ENCODE data around the gene CBX6. TPM values are rescaled to one million over a fixed set of nuclear protein-coding genes. Genes with fewer than 3 reads are reported as not detected.
"Not testable (repeated sequence)": the region's sequence is repeated elsewhere in the genome, so short reads cannot be mapped to it uniquely, and the experiment has no call there.

The CBX6 gene
- 38.1 and 40.7 TPM in 2 replicates for total RNA-seq (2014; rRNA removed; shearing (Covaris generic))
- 46.1 and 54.1 TPM in 2 replicates for polyA plus RNA-seq (2015; cell fraction: cytosol; rRNA removed)
- polyA plus RNA-seq (2015; cell fraction: nucleus; rRNA removed): 67.4 and 68.8 TPM in 2 replicates

DNA sequence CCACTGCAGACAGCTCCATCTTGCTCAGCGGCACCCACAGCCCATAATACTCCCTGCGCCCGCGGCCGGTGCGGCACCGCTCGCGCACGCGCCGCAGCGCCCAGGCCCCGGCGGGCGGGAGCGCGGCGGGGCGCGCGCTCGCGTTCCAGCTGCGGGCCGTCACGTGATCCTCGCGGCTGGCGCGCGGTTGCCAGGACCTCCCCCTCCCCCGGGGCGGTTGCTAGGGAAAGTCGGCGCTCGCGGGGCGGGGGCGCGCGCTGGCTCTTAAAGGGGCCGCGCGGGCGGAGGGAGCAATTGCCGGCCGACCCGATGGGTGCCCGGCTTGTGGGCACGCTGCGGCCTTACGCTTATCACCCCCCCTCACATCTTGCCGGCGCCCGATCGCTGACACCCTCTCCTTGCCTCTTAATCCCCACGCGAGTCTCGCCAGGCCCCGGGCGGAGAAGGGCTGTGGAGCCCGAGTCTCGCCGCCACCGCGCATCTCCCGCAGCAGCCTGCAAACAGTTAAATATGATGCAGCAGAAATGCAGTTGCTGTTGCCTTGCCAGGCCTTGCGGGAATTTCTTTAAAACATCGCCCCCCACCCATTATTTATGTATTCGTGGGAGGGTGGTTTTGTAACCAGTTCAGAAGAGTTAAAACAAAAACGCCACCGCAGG lies at the start of gene CBX6:
CBX6 (minus strand) TSS at position 45 of the 659 bp plus-strand sequence; CDS start at position 19, 26 bp downstream.
- in situ Hi-C loops (cut with HindIII; ENCODE audit: low pct_unique_long_range_greater_than_20kb, low sequenced_read_pairs): no loop called here
- peak; percentile 91 for DNase-seq (ENCODE audit: low read depth, low spot score)

DNA sequence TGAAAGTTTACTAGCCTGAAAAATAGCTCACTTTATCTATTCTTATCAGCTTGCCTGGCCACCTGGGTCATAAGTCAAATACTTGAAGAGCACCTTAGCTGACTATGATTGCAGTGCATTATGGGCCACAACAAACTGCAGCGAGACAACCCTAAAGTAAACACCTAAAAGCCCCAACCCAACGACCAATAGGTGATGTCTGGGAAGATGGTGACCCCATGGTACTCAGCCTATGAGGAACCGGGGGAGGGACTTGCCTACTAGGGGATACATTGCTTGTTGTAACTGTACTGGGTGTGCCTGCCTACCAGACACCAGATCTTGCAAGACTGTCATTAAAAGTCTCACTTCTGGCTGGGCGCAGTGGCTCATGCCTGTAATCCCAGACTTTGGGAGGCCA lies 49.8 kb upstream of the CBX6 start:
- no peak for DNase-seq (ENCODE audit: low read depth, low spot score)
- in situ Hi-C loops (cut with HindIII; ENCODE audit: low pct_unique_long_range_greater_than_20kb, low sequenced_read_pairs): no loop called here

DNA sequence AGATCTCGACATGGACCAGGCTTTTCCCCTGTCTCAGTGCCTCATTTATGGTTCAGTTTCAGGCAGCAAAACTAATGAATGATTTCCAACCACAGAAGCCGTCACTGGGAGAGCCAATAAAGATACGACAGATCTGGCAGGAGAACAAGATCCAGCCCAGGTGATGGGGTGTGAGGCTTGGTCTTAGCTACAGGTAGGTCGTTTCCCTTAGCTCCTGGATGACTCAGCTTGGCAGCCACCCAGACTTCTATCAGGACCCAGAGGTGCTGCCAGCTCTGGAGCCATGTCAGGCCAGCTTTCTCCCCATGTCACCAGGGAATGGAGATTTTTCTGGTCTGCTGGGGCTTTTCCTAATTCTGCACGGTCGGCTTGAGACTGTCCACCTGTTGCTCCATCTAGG lies 49.1 kb upstream of the CBX6 start:
- in situ Hi-C loops (cut with HindIII; ENCODE audit: low pct_unique_long_range_greater_than_20kb, low sequenced_read_pairs): no loop called here
- no peak for DNase-seq (ENCODE audit: low read depth, low spot score)

DNA sequence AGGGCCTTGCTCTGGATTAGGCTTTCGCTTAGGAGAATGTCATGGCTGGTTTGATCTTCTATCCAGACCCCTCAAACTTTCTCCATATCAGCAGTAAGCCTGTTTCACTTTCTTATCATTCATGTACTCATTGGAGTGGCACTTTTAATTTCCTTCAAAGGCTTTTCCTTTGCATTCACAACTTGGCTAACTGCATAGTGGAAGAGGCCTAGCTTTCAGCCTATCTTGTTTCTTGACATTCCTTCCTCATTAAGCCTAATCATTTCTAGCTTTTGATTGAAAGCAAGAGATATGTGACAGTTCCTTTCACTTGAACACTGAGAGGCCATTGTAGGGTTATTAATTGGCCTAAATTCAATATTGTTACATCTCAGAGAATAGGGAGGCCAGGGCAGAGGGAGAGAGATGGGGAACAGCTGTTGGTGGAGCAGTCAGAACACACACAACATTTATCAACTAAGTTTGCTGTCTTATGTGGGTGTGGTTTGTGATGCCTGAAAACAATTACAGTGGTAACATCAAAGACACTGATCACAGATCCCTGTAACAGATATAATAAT lies 47.7 kb upstream of the CBX6 start:
- no peak for DNase-seq (ENCODE audit: low read depth, low spot score)
- in situ Hi-C loops (cut with HindIII; ENCODE audit: low pct_unique_long_range_greater_than_20kb, low sequenced_read_pairs): no loop called here

DNA sequence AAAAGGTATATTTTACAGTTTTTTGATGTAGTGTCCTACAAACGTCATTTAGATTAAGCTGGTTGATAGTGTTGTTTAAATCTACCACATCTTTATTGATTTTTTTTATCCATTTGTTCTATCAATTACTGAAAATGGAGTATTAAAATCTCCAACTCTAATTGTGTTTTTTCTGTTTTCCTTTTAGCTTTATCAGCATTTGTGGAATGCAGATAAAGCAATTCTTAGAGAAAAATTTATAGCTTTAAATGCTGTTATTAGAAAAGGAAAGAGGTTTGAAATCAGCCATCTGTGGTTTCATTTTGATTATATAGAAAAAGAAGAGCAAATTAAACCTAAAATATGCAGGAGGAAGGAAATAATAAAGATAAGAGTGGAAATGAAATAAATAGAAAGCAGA lies 39.4 kb upstream of the CBX6 start:
- no peak for DNase-seq (ENCODE audit: low read depth, low spot score)
- in situ Hi-C loops (cut with HindIII; ENCODE audit: low pct_unique_long_range_greater_than_20kb, low sequenced_read_pairs): no loop called here

DNA sequence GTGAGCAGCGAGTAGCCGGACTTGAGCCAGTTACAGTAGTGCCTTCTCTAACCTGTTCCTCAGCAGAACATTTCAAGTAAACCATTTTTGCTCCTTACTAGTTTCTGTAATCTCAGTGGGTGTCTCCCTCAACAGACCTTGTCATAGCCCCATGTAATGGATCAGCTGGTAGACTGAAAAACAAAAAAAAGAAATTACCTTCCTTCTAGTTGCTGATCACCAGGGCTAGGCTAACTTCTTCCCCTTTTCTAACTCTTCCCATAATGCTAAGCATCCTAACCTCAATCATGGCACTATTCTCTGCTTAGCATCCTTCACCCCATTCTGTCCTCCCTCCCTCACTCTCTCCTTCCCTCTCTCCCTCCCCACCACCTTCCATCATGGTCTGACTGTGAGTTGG lies 35.8 kb upstream of the CBX6 start:
- DNase-seq (ENCODE audit: low read depth, low spot score): no peak
- in situ Hi-C loops (cut with HindIII; ENCODE audit: low pct_unique_long_range_greater_than_20kb, low sequenced_read_pairs): no loop called here

DNA sequence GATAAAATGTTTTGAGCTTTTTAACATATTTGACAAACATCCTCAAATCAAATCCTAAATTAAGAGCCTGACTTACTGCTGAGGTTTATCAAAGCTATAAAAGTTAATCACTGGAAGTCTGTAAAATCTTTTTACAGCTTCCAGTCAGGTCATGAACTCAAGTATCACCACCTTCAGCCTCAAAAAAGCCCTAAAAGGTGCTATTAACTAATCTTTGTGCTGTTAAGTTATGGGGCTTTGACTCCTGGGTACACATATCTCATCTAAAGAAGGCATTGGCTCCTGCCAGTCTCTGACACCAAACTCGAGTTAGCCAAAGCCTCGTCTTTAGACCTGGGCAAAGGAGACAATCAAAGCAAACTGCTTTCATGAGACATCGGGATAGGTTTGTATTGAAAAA lies 34.0 kb upstream of the CBX6 start:
- in situ Hi-C loops (cut with HindIII; ENCODE audit: low pct_unique_long_range_greater_than_20kb, low sequenced_read_pairs): no loop called here
- no peak for DNase-seq (ENCODE audit: low read depth, low spot score)

DNA sequence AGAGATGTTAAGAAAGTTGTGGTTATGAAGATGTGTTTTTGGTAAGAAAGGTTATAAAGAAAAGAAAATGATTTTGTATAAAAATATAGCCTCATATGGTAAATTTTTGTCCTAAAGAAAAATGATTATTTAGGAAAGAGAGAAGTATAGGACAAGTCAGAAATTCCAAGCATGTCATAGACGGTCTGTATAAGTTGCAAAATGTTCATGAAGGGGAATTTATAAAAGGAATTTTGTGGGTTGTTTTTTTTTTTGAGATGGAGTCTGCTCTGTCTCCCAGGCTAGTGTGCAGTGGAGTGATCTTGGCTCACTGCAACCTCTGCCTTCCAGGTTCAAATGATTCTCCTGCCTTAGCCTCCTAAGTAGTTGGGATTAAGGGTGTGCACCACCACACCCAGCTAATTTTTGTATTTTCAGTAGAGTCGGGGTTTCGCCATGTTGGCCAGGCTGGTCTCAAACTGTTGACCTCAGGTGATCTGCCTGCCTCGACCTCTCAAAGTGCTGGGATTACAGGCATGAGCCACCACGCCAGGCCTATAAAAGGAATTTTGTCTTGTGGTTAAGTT lies 32.1 kb upstream of the CBX6 start:
- in situ Hi-C loops (cut with HindIII; ENCODE audit: low pct_unique_long_range_greater_than_20kb, low sequenced_read_pairs); DNase-seq (ENCODE audit: low read depth, low spot score): not testable (repeated sequence)

DNA sequence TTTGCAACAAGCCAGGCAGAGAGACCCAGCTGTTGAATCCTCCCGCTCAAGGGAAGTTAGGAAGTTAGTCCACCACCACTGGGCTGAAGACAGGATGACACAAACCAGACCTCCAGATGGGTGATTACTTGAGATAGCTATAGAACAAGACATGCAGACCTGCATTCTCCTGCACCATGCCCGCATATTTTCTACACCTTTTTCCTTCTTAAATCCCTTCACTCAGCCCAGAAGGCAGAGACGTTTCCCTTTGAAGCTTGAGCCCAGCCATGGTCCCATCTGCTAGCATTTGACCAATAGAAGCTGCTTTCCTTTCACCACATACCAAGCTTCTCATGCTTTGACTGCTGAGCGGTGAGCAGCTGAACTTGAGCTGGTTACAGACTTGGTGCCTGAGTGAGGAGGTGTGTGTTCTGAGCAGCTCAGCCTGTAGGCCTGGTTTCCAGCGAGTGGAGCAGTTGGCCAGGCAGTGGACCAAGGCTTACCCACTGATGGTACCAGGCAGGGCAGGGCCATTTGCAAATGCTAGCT lies 29.2 kb upstream of the CBX6 start:
- in situ Hi-C loops (cut with HindIII; ENCODE audit: low pct_unique_long_range_greater_than_20kb, low sequenced_read_pairs): no loop called here
- DNase-seq (ENCODE audit: low read depth, low spot score): no peak

DNA sequence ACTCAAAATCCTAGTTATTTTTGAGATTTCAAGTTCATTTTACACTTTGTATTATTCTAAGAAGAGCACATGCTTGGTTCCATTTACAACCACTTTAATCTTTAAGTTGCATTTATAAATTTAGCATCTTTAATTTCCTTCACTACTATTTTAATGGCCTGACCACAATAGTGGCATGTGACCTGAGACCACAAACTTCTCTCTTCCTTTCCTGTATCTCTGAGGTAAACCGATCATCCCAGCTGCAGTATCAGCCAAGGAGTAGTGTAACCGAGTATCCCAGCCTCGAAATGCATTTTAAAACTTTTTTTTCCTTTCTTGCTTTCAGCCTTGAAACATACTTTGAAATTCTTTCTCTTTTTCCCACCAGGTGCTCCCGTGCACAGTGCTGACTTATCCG lies 28.7 kb upstream of the CBX6 start:
- in situ Hi-C loops (cut with HindIII; ENCODE audit: low pct_unique_long_range_greater_than_20kb, low sequenced_read_pairs): no loop called here
- DNase-seq (ENCODE audit: low read depth, low spot score): no peak

DNA sequence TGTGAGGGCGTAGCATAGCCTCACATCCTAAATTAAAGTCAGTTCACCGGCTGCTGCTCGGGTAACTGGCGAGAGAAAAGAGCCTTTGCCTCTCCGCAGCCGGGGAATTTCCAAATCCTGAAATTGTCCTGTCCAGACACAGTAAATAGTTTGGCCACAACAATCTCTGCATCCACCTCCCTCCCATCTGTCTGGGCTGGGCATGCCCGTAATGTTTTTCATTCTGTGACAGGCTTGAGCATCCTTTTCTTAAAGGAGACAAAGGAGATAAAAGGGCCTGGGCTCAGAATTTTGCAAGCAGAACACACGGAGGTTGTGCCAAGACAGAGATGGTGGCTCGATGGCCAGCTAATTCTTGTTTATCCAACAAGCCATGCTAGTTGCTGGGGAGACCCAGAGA lies 19.2 kb upstream of the CBX6 start:
- in situ Hi-C loops (cut with HindIII; ENCODE audit: low pct_unique_long_range_greater_than_20kb, low sequenced_read_pairs): no loop called here
- DNase-seq (ENCODE audit: low read depth, low spot score): no peak

DNA sequence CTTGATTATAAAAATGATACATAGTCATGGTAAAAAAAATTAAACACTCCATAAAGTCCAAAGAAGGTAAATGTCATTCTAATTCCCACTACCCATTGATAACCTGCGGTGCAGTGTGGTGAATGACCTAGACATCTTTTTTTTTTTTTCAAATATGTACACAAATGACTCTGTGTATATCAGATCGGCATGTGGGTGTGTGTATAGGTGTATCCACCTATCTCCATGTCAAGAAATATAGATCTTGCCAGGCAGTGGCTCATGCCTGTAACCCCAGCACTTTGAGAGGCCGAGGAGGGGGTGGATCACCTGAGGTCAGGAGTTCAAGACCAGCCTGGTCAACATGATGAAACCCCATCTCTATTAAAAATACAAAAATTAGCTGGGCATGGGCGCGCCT lies 18.4 kb upstream of the CBX6 start:
- no peak for DNase-seq (ENCODE audit: low read depth, low spot score)
- in situ Hi-C loops (cut with HindIII; ENCODE audit: low pct_unique_long_range_greater_than_20kb, low sequenced_read_pairs): no loop called here

DNA sequence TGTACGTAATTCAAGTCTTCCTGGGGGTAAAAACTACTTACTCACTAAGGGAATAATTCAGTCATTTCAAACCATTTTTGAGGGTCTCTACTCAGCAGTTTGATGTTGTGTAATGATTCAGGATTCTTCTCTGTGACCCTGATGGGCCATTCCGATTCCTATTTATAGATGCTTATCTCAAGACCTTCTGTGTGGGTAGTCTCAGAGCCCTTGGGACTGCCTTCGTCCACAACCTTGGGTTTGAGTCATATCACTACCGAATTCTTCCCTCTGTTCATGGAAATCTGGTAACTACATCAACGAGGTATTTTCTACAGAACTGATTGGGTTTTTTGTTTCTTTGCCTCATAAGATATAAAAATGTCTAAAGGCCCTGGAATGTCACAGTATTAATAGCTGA lies 14.3 kb upstream of the CBX6 start:
- in situ Hi-C loops (cut with HindIII; ENCODE audit: low pct_unique_long_range_greater_than_20kb, low sequenced_read_pairs): no loop called here
- DNase-seq (ENCODE audit: low read depth, low spot score): no peak

DNA sequence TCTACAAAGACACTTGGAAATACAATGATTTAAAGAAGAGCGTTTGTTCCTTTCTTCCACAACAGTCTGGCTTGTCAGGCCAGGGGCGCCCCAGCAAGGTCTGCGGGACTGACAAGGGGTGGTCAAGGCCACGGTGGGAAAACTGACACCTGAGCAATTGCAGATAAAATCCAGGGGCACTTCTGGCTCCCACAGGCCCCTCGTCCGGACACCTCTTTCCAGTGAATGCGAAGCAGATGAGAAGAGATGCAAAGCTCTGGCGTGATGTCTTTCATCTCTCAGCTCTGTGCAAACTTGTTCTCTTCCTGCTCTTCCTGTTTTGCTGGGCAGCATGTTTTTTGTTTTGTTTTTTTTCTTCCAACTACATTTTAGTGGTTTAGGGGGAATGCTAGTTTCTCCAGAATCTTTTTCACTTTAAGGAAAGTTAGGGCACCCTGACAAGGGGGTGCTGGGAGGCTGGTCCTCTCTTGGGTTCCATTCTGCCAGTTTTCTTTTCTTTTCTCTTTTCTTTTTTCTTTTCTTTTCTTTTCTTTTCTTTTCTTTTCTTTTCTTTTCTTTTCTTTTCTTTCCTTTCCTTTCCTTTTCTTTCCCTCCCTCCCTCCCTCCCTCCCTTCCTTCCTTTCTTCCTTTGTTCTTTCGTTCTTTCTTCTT lies 11.1 kb upstream of the CBX6 start:
- in situ Hi-C loops (cut with HindIII; ENCODE audit: low pct_unique_long_range_greater_than_20kb, low sequenced_read_pairs): no loop called here

DNA sequence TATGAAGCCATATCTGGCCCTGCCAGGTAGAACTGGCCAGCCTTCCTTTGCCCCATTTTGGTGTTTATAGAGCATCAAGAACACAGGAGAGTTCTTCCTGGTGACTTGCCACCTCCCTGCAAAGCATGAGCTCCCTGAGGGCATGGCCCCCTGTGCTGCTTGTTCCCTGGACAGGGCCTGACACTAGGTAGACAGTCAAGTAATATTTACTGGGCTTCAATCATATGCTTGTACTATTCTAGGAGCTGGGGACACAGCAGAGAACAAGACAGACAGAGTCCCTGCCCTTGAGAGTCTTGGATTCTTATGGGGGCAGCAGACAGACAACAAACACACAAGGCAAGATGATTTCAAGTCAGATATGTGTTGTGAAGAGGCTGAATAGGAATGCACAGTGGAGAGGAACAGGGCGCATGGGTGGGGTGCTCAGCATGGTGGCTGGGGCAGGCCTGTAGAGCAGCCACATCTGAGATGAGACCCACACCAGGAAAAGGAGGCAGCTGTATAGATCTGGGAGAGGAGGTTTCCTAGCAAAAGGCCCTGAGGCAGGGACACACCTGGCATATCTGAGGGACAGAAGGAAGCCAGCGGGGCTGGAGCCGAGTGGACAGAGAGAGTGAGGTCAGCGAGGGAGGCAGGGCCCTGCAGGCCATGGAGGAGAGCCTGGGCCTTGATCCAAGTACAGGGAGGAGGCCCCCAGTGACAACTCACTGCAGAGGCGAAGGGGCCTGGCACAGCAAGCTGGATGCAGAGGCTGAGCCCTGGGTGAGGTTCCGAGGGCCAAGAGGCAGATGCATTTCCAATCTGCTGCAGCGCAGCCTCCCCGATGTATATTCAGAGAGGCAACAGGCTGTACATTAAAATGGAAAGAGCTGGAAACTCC lies 10.2 kb upstream of the CBX6 start:
- in situ Hi-C loops (cut with HindIII; ENCODE audit: low pct_unique_long_range_greater_than_20kb, low sequenced_read_pairs): no loop called here
- no peak for DNase-seq (ENCODE audit: low read depth, low spot score)

More for the DNA sequence above, 11.1 kb upstream of the CBX6 start:
- no peak for DNase-seq (ENCODE audit: low read depth, low spot score)

DNA sequence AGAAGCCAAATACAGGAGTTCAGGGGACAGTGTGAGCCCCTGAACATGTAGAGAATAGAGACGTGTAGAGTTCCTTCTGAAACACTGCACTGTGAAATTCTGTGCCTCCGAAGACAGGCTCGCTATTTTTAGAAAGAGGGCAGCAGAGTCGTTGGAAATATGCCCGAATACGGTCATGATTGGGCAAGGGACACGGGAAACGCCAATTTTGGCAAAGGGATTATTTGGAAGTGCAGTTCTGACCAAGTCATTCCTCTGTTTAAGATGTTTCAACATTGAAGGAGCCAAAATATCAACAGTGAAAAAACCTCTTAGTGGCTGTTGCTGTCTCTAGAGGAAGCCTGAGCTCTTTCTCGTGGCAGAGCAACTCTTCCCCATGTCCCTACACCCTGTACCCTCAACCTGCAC lies 9.5 kb upstream of the CBX6 start:
- in situ Hi-C loops (cut with HindIII; ENCODE audit: low pct_unique_long_range_greater_than_20kb, low sequenced_read_pairs): no loop called here
- peak; percentile 42 for DNase-seq (ENCODE audit: low read depth, low spot score)

DNA sequence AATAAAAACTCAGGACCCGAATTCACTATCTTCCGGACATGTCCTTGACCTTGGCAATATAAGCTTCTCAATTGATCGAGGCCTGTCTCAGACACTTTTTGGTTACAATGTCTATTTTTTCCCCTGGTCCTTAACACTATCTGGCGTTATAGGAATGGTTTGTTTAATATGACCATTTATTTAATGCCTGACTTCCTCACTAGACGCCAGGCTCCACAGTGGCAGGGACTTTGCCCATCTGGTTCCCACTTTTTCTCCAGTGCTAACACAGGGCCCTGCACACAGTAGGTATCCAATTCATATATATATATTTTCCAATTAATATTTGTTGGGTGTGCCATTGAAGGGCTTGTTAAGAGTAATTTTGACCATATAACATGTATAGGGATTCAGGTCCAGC lies 7.9 kb upstream of the CBX6 start:
- DNase-seq (ENCODE audit: low read depth, low spot score): no peak
- in situ Hi-C loops (cut with HindIII; ENCODE audit: low pct_unique_long_range_greater_than_20kb, low sequenced_read_pairs): no loop called here

Measured in SK-MEL-5 (cell line).